Measurements from ENCODE around the gene NEURL1.
"Not testable (repeated sequence)": the region's sequence is repeated elsewhere in the genome, so short reads cannot be mapped to it uniquely, and the experiment has no call there.

NEURL1 gene

DNA sequence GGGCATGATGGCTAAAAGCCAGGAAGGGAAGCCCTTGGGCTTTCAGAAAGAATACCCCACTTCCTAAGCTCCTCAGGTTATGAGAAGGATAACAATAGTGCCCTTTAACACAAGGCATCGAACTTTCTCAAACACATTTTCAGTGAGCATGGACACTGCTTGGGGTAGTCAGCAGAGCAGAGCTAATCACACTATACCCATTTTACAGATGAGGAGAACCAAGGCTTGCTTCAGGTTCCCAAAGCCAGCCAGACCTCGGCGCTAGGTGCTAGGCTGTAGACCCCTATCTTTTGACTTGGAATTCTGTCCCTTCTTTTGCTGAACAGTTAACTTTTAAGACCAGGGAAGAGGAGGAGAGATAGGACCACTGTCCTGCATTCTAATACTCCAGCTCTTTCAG, 1.8 kb downstream of the NEURL1 start:
- no peaks in the 10 kb centered on the region for H3K36me3 ChIP-seq (ENCODE audit: control insufficient read depth, insufficient read depth, low read length)
- 92 to 93% methylated on average over 3 of the region's 3 CpGs for WGBS, 2 experiments (ENCODE audit: insufficient coverage in 2 of 2)
- H3K9me3 ChIP-seq (ENCODE audit: control insufficient read depth, low read length), result no peaks in the 10 kb centered on the region
- H3K27ac ChIP-seq (ENCODE audit: low read depth, low read length, severe bottlenecking), result no peak overlapping the region
- no peak overlapping the region for H3K4me3 ChIP-seq (ENCODE audit: extremely low read depth, insufficient read depth, low read length, poor library complexity, severe bottlenecking)
- peaks cover 23% of the 10 kb centered on the region for H3K4me1 ChIP-seq (ENCODE audit: control insufficient read depth, insufficient read depth, low read length, poor library complexity, severe bottlenecking)

DNA sequence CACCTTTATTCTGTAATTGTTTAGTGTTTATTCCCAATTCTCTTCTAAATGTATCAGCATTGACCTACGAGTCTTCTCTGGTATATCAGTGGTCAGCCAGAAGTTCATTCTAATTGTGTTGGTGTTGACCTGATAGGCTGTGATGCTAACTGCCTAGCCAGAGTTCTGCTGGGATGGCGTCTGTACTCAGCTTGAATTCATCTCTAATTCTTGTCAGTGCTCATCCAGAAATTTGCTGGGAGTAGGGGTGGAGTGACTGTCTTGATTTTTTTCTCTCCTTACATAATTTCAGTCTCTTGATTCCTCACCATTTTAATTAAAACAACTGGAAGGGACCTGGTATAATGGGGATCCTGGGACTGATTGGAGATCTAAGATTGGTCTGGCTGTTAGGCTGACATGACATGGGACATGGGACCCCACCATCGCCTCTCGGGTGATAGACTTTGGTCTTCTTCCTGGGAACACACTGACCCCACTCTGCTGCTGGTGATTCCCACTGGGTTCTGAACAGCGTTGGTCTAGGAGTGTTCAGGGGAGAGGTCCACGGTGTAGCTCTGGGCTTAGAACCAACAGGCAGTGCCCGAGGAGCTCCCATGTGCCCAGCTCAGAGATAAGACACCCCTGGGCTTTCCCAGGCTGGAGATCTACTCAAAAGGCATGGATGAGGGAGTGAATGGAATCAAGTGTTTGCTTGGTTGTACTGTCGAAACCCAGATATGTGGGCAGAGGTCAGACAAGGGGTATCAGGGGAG, 3.8 kb downstream of the NEURL1 start:
- no peaks in the 10 kb centered on the region for H3K36me3 ChIP-seq (ENCODE audit: control insufficient read depth, insufficient read depth, low read length)
- no peak overlapping the region for H3K4me3 ChIP-seq (ENCODE audit: extremely low read depth, insufficient read depth, low read length, poor library complexity, severe bottlenecking)
- WGBS, 2 experiments (ENCODE audit: insufficient coverage in 2 of 2), result 86 to 95% methylated on average over 6 to 7 of the region's 8 CpGs
- no peaks in the 10 kb centered on the region for H3K9me3 ChIP-seq (ENCODE audit: control insufficient read depth, low read length)
- peaks cover 14% of the 10 kb centered on the region for H3K4me1 ChIP-seq (ENCODE audit: control insufficient read depth, insufficient read depth, low read length, poor library complexity, severe bottlenecking)
- no peak overlapping the region for H3K27ac ChIP-seq (ENCODE audit: low read depth, low read length, severe bottlenecking)

DNA sequence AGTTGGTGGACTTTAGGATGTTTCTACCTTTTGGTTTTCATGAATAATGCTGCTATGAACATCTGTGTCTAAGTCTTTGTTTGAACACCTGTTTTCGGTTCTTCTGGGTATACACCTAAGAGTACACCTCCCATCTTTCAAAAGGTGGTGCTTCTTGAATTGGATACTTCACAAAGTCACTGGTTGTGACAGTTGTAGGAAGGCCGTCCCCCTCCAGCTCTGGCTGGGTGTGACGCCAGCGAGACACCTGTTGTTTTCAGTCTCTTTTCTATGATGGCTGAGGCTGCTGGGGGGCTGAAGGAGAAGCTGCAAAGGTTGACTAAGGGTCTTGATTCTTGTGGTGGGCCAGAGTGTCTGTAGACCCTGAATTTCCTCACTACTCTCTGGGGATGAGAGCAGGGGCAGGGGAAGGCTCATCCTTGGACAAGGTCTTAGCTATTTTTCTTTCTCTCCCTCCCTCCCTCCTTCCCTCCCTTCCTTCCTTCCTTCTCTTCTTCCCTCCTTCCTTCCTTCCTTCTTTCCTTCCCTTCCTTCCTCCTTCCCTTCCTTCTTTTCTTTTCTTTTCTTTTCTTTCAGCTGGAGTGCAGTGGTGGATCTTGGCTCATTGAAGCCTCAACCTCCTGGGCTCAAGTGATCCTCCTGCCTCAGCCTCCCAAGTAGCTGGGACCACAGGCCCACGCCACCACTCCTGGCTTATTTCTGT, 5.6 kb downstream of the NEURL1 start:
- Histone ChIP-seq H3K27ac (ENCODE audit: low read depth, low read length, severe bottlenecking) (no peak overlapping the region), H3K36me3 (ENCODE audit: control insufficient read depth, insufficient read depth, low read length) (no peaks in the 10 kb centered on the region), H3K4me1 (ENCODE audit: control insufficient read depth, insufficient read depth, low read length, poor library complexity, severe bottlenecking) (peaks cover 4% of the 10 kb centered on the region), H3K4me3 (ENCODE audit: extremely low read depth, insufficient read depth, low read length, poor library complexity, severe bottlenecking) (no peak overlapping the region), H3K9me3 (ENCODE audit: control insufficient read depth, low read length) (no peaks in the 10 kb centered on the region)
- WGBS, 2 experiments (ENCODE audit: insufficient coverage in 2 of 2), result 88 to 97% methylated on average over 3 to 5 of the region's 5 CpGs

DNA sequence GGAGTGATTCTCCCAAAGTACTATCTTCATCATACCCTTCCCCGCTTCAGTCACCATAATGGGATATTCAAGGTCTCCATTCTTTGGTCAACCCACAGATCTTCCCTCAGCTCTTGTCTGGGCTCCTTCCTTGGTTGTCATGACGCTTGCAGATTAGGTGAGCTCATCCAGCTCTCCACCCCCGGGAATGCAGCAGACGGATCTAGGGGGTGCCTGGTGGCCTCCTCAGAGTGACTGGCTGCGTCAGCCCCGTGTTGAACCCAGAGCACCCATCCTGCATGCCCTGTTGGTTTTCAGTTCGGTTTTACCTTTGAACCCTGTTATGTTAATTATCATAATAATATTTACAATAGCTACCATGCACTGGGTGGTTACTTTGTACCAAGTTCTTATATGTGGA, 6.4 kb downstream of the NEURL1 start:
- WGBS, 2 experiments (ENCODE audit: insufficient coverage in 2 of 2), result 59 to 62% methylated on average over 4 of the region's 7 CpGs
- Histone ChIP-seq H3K4me3 (ENCODE audit: extremely low read depth, insufficient read depth, low read length, poor library complexity, severe bottlenecking) (no peak overlapping the region), H3K27ac (ENCODE audit: low read depth, low read length, severe bottlenecking) (no peak overlapping the region), H3K4me1 (ENCODE audit: control insufficient read depth, insufficient read depth, low read length, poor library complexity, severe bottlenecking) (peaks cover 7% of the 10 kb centered on the region), H3K36me3 (ENCODE audit: control insufficient read depth, insufficient read depth, low read length) (no peaks in the 10 kb centered on the region), H3K9me3 (ENCODE audit: control insufficient read depth, low read length) (no peaks in the 10 kb centered on the region)

DNA sequence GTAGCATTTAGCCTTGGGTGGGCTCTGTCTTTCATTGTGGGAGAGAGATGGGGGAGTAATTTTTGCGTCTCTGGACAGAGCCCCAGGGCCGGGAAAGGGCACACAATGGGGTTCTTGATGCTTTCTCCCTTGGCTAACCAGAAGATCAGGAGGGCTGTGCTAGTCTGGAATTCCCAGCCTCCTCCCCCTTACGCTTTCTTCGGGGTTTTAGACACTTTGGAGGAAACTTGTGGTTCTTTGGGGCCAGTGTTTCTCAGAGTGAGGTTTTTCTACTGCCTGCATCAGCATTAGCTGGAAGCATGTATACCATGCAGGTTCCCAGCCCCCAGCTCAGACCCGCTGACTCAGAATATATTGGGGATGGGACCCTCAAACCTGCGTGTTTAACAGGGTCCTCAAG, 7.0 kb downstream of the NEURL1 start:
- Histone ChIP-seq H3K9me3 (ENCODE audit: control insufficient read depth, low read length) (no peaks in the 10 kb centered on the region), H3K4me3 (ENCODE audit: extremely low read depth, insufficient read depth, low read length, poor library complexity, severe bottlenecking) (no peak overlapping the region), H3K27ac (ENCODE audit: low read depth, low read length, severe bottlenecking) (no peak overlapping the region), H3K4me1 (ENCODE audit: control insufficient read depth, insufficient read depth, low read length, poor library complexity, severe bottlenecking) (peaks cover 7% of the 10 kb centered on the region), H3K36me3 (ENCODE audit: control insufficient read depth, insufficient read depth, low read length) (no peaks in the 10 kb centered on the region)
- 75 to 100% methylated on average over 3 to 4 of the region's 6 CpGs for WGBS, 2 experiments (ENCODE audit: insufficient coverage in 2 of 2)

DNA sequence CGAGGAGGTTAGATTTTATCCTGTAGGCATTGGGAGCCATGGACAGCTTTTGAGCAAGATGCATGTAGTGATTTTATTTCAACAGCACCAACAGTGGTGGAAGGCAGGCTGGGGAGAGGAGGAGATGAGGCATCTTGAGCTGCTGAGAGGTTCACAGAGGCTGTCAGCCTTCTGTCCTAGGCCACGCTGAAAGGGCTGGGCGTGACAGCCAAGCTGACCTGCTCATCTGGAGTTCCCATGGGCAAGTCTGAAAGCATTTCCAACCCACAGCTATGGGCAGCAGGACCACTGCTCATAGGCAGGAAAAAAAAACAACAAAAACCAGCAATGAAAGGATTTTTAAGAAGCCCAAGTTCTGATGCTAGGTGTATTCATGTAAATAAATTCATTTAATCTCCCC, 7.7 kb downstream of the NEURL1 start:
- H3K27ac ChIP-seq (ENCODE audit: low read depth, low read length, severe bottlenecking), result no peak overlapping the region
- peaks cover 7% of the 10 kb centered on the region for H3K4me1 ChIP-seq (ENCODE audit: control insufficient read depth, insufficient read depth, low read length, poor library complexity, severe bottlenecking)
- no peak overlapping the region for H3K4me3 ChIP-seq (ENCODE audit: extremely low read depth, insufficient read depth, low read length, poor library complexity, severe bottlenecking)
- no peaks in the 10 kb centered on the region for H3K36me3 ChIP-seq (ENCODE audit: control insufficient read depth, insufficient read depth, low read length)
- H3K9me3 ChIP-seq (ENCODE audit: control insufficient read depth, low read length), result no peaks in the 10 kb centered on the region
- WGBS, 2 experiments (ENCODE audit: insufficient coverage in 2 of 2), result 88 to 100% methylated on average over 1 to 3 of the region's 3 CpGs

DNA sequence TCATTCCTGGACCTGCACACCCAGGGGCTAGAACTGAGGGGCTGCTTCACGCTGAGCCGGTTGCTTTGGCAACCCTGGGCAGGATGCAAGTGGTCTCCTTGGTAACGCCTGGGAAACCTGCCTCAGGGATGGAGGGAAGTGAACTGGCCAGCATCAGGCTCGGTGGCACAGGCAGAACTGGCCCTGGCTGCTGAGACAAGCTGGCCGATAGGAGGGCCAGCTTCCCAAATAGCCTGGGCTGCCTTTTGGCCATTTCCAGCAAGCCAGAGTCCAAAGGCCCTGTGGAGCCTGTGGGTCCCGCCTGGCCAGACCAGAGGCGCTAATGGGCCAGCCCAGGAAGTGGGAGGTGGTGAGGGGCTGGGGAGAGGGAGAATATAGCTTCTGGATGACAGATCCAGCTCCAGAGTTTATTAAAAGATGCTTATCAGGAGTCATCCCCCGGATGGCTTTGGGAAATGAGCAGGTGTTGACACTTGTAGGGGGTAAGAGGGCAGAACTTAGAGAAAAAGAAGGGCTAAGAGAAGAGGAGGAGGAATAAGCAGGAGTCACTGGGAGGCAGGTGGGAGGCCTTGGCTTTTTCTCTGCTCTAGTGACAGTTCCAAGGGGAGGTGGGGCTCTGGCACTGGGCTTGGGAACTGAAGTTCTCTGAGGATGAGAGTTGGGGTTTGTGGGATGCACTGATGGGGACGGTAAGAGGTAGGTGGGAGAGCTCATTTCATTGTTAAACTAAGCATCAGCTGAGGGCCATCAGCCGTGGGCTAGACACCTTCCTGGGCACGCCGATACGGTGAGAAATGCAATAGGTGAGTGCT, 9.6 kb downstream of the NEURL1 start:
- 80 to 84% methylated on average over 10 to 12 of the region's 13 CpGs for WGBS, 2 experiments (ENCODE audit: insufficient coverage in 2 of 2)
- Histone ChIP-seq H3K36me3 (ENCODE audit: control insufficient read depth, insufficient read depth, low read length) (no peaks in the 10 kb centered on the region), H3K4me1 (ENCODE audit: control insufficient read depth, insufficient read depth, low read length, poor library complexity, severe bottlenecking) (peaks cover 7% of the 10 kb centered on the region), H3K27ac (ENCODE audit: low read depth, low read length, severe bottlenecking) (no peak overlapping the region), H3K4me3 (ENCODE audit: extremely low read depth, insufficient read depth, low read length, poor library complexity, severe bottlenecking) (no peak overlapping the region), H3K9me3 (ENCODE audit: control insufficient read depth, low read length) (no peaks in the 10 kb centered on the region)

DNA sequence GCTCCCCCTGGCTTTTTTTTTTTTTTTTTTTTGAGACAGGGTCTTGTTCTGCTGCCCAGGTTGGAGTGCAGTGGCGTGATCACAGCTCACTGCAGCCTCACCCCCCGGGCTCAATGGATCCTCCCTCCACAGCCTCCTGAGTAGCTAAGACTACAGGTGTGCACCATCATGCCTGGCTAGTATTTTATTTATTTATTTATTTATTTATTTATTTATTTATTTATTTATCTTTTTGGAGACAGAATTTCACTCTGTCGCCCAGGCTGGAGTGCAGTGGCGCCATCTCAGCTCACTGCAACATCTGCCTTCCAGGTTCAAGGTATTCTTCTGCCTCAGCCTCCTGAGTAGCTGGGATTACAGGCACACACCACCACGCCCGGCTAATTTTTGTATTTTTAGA, 10.3 kb downstream of the NEURL1 start:
- WGBS, 2 experiments (ENCODE audit: insufficient coverage in 2 of 2), result 93 to 94% methylated on average over 4 of the region's 6 CpGs
- H3K9me3 ChIP-seq (ENCODE audit: control insufficient read depth, low read length); H3K36me3 ChIP-seq (ENCODE audit: control insufficient read depth, insufficient read depth, low read length); H3K4me1 ChIP-seq (ENCODE audit: control insufficient read depth, insufficient read depth, low read length, poor library complexity, severe bottlenecking); H3K27ac ChIP-seq (ENCODE audit: low read depth, low read length, severe bottlenecking); H3K4me3 ChIP-seq (ENCODE audit: extremely low read depth, insufficient read depth, low read length, poor library complexity, severe bottlenecking): not testable (repeated sequence)

DNA sequence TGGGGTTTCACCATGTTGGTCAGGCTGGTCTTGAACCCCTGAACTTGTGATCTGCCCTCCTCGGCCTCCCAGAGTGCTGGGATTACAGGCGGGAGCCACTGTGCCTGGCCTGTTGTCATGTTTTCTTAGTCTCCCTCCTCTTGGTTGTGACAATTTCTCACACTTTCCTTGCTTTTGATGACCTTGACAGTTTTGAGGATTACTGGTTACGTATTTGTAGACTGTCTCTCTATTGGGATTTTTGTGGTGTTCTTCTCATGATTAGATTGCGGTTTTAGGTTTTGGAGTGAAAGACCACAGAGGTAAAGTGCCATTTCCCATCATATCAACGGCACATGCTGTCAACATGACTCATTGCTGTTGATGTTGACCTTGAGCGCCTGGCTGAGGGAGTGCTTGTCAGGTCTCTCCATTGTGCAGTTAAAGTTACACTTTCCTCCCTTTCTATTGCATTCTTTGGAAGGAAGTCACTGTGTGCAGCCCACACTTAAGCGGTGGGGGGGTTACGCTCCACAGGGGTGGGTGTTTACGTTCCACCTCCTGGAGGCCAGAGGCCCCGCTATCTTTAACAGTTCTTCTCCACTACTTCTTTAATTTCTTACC, 10.8 kb downstream of the NEURL1 start:
- 66 to 76% methylated on average over 5 to 6 of the region's 10 CpGs for WGBS, 2 experiments (ENCODE audit: insufficient coverage in 2 of 2)
- no peaks in the 10 kb centered on the region for H3K9me3 ChIP-seq (ENCODE audit: control insufficient read depth, low read length)
- H3K4me3 ChIP-seq (ENCODE audit: extremely low read depth, insufficient read depth, low read length, poor library complexity, severe bottlenecking), result no peak overlapping the region
- H3K36me3 ChIP-seq (ENCODE audit: control insufficient read depth, insufficient read depth, low read length), result no peaks in the 10 kb centered on the region
- peaks cover 7% of the 10 kb centered on the region for H3K4me1 ChIP-seq (ENCODE audit: control insufficient read depth, insufficient read depth, low read length, poor library complexity, severe bottlenecking)
- no peak overlapping the region for H3K27ac ChIP-seq (ENCODE audit: low read depth, low read length, severe bottlenecking)

DNA sequence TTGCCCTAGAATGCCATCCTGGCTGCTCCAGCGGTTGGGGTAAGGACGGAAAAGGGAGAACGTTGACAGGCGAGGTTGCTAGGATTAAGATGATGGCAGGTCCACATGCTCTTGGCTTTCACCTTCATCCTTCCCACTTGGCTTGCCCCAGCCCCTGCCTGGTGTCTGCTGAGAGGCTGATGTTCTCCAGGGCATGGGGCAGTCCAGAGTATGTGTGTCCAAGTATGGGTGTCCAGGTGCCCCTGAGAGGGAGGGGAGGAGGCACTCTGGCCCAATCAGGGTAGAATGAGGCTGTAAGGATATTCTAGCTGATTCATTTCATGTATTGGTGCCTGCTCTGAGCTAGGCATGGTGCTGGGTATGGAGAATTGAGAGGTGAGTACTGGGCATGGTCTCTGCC, 12.6 kb downstream of the NEURL1 start:
- Histone ChIP-seq H3K27ac (ENCODE audit: low read depth, low read length, severe bottlenecking) (no peak overlapping the region), H3K36me3 (ENCODE audit: control insufficient read depth, insufficient read depth, low read length) (no peaks in the 10 kb centered on the region), H3K4me3 (ENCODE audit: extremely low read depth, insufficient read depth, low read length, poor library complexity, severe bottlenecking) (no peak overlapping the region), H3K4me1 (ENCODE audit: control insufficient read depth, insufficient read depth, low read length, poor library complexity, severe bottlenecking) (peaks cover 7% of the 10 kb centered on the region), H3K9me3 (ENCODE audit: control insufficient read depth, low read length) (no peaks in the 10 kb centered on the region)
- WGBS, 2 experiments (ENCODE audit: insufficient coverage in 2 of 2), result 85 to 100% methylated on average over 3 to 4 of the region's 4 CpGs
